ENCODE results near the gene ATF7.

DNA sequence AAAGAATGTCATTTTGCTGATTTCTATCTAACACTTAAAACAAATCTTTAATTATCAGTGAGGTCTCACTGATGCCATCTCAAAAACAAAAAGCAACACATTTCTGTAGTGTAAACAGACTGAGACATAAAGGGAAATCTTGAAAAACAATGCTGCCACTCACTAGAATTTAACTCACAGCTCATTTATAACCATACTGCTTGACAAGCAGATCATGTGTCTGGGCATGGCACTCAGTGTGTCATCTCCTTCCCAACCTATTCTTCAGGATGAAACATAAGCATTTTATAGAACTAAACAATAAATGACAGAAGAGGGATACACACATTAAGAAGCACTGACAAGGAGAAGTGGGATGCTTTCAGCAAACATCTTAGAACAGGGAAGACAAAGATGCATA lies 22.4 kb downstream of the ATF7 start:
- TF ChIP-seq POLR2A (IDR thresholded peaks at IDR 0.05; ENCODE audit: low read length), result no peak
- TF ChIP-seq GATA1 (IDR thresholded peaks at IDR 0.05; ENCODE audit: low read depth, low read length), result no peak

All from erythroblast (primary cell).